ENCODE results near the gene NRF1. TPM values are rescaled to one million over a fixed set of nuclear protein-coding genes. Genes with fewer than 3 reads are reported as not detected.

The NRF1 gene
- total RNA-seq, 4 donors from 2014 or later, result 16.9 to 37.1 (median 27.0) TPM

- TF ChIP-seq POLR2A (IDR thresholded peaks at IDR 0.05), result no peak
- TF ChIP-seq CTCF (IDR thresholded peaks at IDR 0.05), result peak; percentile 26 to 64 (median 41)
- peaks cover 28 to 35% of the 10 kb centered on the region in 2 donors for H3K4me1 ChIP-seq
- intact Hi-C loops (cut with DNase I), result no loop called here
Measured at GRCh38 chr7:129612112-129613015, 844 bp downstream of the NRF1 start.

GRCh38 chr7:129613016-129613337, 1.5 kb downstream of the NRF1 start:
- 22 to 24% methylated on average over 5 of the region's 5 CpGs for WGBS, 2 donors
- no peak for TF ChIP-seq CTCF (IDR thresholded peaks at IDR 0.05)
- no peak for TF ChIP-seq POLR2A (IDR thresholded peaks at IDR 0.05)
- peaks cover 28 to 36% of the 10 kb centered on the region in 2 donors for H3K4me1 ChIP-seq
- H3K27ac ChIP-seq, result peak overlapping the region in 1 of 3 donors; percentile 96
- H3K9me3 ChIP-seq, result no peaks in the 10 kb centered on the region
- H3K4me3 ChIP-seq (replicated peaks in 1 of 3), result peak overlapping the region in 1 of 3 donors; percentile 55
- DNase-seq, result no peak
- intact Hi-C loops (cut with DNase I), result no loop called here
- H3K36me3 ChIP-seq, result no peaks in the 10 kb centered on the region
- H3K27me3 ChIP-seq, result no peaks in the 10 kb centered on the region

More at GRCh38 chr7:129612112-129613015, 844 bp downstream of the NRF1 start:
- no peaks in the 10 kb centered on the region for H3K36me3 ChIP-seq
- 0% methylated on average over 11 to 15 of the region's 64 CpGs for WGBS, 2 donors
- H3K27me3 ChIP-seq, result no peaks in the 10 kb centered on the region
- peak; percentile 58 to 66 for DNase-seq
- peak overlapping the region; percentile 14 to 64 (median 55) for H3K4me3 ChIP-seq (replicated peaks in 1 of 3)
- no peaks in the 10 kb centered on the region for H3K9me3 ChIP-seq
- H3K27ac ChIP-seq, result peak overlapping the region; percentile 87 to 96 (median 94)

- Histone ChIP-seq H3K36me3 (no peaks in the 10 kb centered on the region), H3K4me1 (peaks cover 25 to 38% of the 10 kb centered on the region in 2 donors), H3K4me3 (replicated peaks in 1 of 3) (no peak overlapping the region), H3K27ac (no peak overlapping the region), H3K9me3 (no peaks in the 10 kb centered on the region), H3K27me3 (no peaks in the 10 kb centered on the region)
- TF ChIP-seq POLR2A (IDR thresholded peaks at IDR 0.05) (no peak), CTCF (IDR thresholded peaks at IDR 0.05) (no peak)
- DNase-seq, result no peak
- 83 to 92% methylated on average over 1 of the region's 1 CpG for WGBS, 2 donors
- intact Hi-C loops (cut with DNase I), result no loop called here
Measured at GRCh38 chr7:129615018-129615417, 3.5 kb downstream of the NRF1 start.

- Histone ChIP-seq H3K36me3 (no peaks in the 10 kb centered on the region), H3K4me1 (peaks cover 18 to 29% of the 10 kb centered on the region in 2 donors), H3K27ac (no peak overlapping the region), H3K4me3 (replicated peaks in 1 of 3) (no peak overlapping the region), H3K27me3 (no peaks in the 10 kb centered on the region), H3K9me3 (no peaks in the 10 kb centered on the region)
- 54 to 72% methylated on average over 4 of the region's 4 CpGs for WGBS, 2 donors
- intact Hi-C loops (cut with DNase I), result no loop called here
- DNase-seq, result no peak
- TF ChIP-seq CTCF (IDR thresholded peaks at IDR 0.05), result no peak
- no peak for TF ChIP-seq POLR2A (IDR thresholded peaks at IDR 0.05)
Measured at GRCh38 chr7:129616530-129616929, 5.0 kb downstream of the NRF1 start.

GRCh38 chr7:129617178-129617577, 5.7 kb downstream of the NRF1 start:
- H3K27me3 ChIP-seq, result no peaks in the 10 kb centered on the region
- TF ChIP-seq CTCF (IDR thresholded peaks at IDR 0.05) (no peak), POLR2A (IDR thresholded peaks at IDR 0.05) (no peak)
- 82 to 92% methylated on average over 3 of the region's 3 CpGs for WGBS, 2 donors
- H3K9me3 ChIP-seq, result no peaks in the 10 kb centered on the region
- H3K36me3 ChIP-seq, result no peaks in the 10 kb centered on the region
- intact Hi-C loops (cut with DNase I), result no loop called here
- peaks cover 18 to 29% of the 10 kb centered on the region in 2 donors for H3K4me1 ChIP-seq
- no peak overlapping the region for H3K4me3 ChIP-seq (replicated peaks in 1 of 3)
- no peak for DNase-seq
- no peak overlapping the region for H3K27ac ChIP-seq

Data from thyroid gland (tissue), 4 donors.